ENCODE measurements around the gene APC. TPM values are rescaled to one million over a fixed set of nuclear protein-coding genes. Genes with fewer than 3 reads are reported as not detected.

APC gene
- total and polyA plus RNA-seq, 2 of the 13 experiments (the other 11 are each of a cell fraction or from before 2014, with no cell fraction given) = 6.1 to 19.0 TPM

- TF ChIP-seq DR1 (CRISPR knock-in tag; IDR thresholded peaks at IDR 0.05) = no peak
- TF ChIP-seq ZNF354B (CRISPR knock-in tag; IDR thresholded peaks at IDR 0.05) = no peak
- TF ChIP-seq ZNF326 (CRISPR knock-in tag; IDR thresholded peaks at IDR 0.05; ENCODE audit: borderline replicate concordance) = no peak
- peak; percentile 51 for TF ChIP-seq STAG1 (CRISPR knock-in tag; IDR thresholded peaks at IDR 0.05)
- TF ChIP-seq SP4 (CRISPR knock-in tag; IDR thresholded peaks at IDR 0.05) = no peak
- peak; percentile 91 for TF ChIP-seq SIX1 (CRISPR knock-in tag; IDR thresholded peaks at IDR 0.05; ENCODE audit: borderline replicate concordance)
- TF ChIP-seq ZNF616 (CRISPR knock-in tag; IDR thresholded peaks at IDR 0.05; ENCODE audit: low read depth) = no peak
- TF ChIP-seq PHB2 (IDR thresholded peaks at IDR 0.05; ENCODE audit: partially characterized antibody) = no peak
- TF ChIP-seq SIX4 (CRISPR knock-in tag; IDR thresholded peaks at IDR 0.05) = peak; percentile 89
- TF ChIP-seq ZSCAN12 (CRISPR knock-in tag; IDR thresholded peaks at IDR 0.05) = no peak
- TF ChIP-seq ZFAT (CRISPR knock-in tag; conservative IDR thresholded peaks at IDR 0.05) = no peak
- TF ChIP-seq ELF1 (CRISPR knock-in tag; IDR thresholded peaks at IDR 0.05) = 0 out of 2 replicates have a peak, but pooled peaks have one; percentile 48
- TF ChIP-seq KLF6 (CRISPR knock-in tag; IDR thresholded peaks at IDR 0.05) = no peak
- no peak for TF ChIP-seq ZNF260 (CRISPR knock-in tag; IDR thresholded peaks at IDR 0.05; ENCODE audit: borderline replicate concordance, low read depth)
- TF ChIP-seq NBN (conservative IDR thresholded peaks at IDR 0.05) = no peak
- TF ChIP-seq ZNF672 (CRISPR knock-in tag; IDR thresholded peaks at IDR 0.05) = no peak
- TF ChIP-seq SNAI1 (CRISPR knock-in tag; IDR thresholded peaks at IDR 0.05; ENCODE audit: borderline replicate concordance) = no peak
- TF ChIP-seq ZSCAN22 (CRISPR knock-in tag; IDR thresholded peaks at IDR 0.05) = no peak
- no peak for TF ChIP-seq TAF15 (IDR thresholded peaks at IDR 0.05; ENCODE audit: low read depth, low read length, poor library complexity, severe bottlenecking)
- TF ChIP-seq, protein P1, sequence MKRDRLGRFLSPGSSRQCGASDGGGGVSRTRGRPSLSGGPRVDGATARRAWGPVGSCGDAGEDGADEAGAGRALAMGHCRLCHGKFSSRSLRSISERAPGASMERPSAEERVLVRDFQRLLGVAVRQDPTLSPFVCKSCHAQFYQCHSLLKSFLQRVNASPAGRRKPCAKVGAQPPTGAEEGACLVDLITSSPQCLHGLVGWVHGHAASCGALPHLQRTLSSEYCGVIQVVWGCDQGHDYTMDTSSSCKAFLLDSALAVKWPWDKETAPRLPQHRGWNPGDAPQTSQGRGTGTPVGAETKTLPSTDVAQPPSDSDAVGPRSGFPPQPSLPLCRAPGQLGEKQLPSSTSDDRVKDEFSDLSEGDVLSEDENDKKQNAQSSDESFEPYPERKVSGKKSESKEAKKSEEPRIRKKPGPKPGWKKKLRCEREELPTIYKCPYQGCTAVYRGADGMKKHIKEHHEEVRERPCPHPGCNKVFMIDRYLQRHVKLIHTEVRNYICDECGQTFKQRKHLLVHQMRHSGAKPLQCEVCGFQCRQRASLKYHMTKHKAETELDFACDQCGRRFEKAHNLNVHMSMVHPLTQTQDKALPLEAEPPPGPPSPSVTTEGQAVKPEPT (CRISPR knock-in tag; IDR thresholded peaks at IDR 0.05; ENCODE audit: low read depth) = no peak
- no peak for TF ChIP-seq ZMYM2 (CRISPR knock-in tag; IDR thresholded peaks at IDR 0.05)
- no peak for TF ChIP-seq JUN (CRISPR knock-in tag; IDR thresholded peaks at IDR 0.05)
- TF ChIP-seq, protein P2, sequence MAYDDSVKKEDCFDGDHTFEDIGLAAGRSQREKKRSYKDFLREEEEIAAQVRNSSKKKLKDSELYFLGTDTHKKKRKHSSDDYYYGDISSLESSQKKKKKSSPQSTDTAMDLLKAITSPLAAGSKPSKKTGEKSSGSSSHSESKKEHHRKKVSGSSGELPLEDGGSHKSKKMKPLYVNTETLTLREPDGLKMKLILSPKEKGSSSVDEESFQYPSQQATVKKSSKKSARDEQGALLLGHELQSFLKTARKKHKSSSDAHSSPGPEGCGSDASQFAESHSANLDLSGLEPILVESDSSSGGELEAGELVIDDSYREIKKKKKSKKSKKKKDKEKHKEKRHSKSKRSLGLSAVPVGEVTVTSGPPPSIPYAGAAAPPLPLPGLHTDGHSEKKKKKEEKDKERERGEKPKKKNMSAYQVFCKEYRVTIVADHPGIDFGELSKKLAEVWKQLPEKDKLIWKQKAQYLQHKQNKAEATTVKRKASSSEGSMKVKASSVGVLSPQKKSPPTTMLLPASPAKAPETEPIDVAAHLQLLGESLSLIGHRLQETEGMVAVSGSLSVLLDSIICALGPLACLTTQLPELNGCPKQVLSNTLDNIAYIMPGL (CRISPR knock-in tag; IDR thresholded peaks at IDR 0.05; ENCODE audit: borderline replicate concordance in 1 of 2, low read depth in 1 of 2) = 0 out of 4 replicates have a peak, but pooled peaks of 1 of the 2 experiments have one; percentile 45
- TF ChIP-seq ZNF773 (CRISPR knock-in tag; IDR thresholded peaks at IDR 0.05; ENCODE audit: borderline replicate concordance) = no peak
- peak; percentile 76; the same call in 1 of the 2 replicates for TF ChIP-seq ZNF121 (CRISPR knock-in tag; IDR thresholded peaks at IDR 0.05)
- no peak for TF ChIP-seq ATRX (CRISPR knock-in tag; IDR thresholded peaks at IDR 0.05; ENCODE audit: borderline replicate concordance)
- no peak for TF ChIP-seq ZNF224 (CRISPR knock-in tag; IDR thresholded peaks at IDR 0.05)
- no peak for TF ChIP-seq KLF16 (CRISPR knock-in tag; IDR thresholded peaks at IDR 0.05)
- TF ChIP-seq MIXL1 (CRISPR knock-in tag; IDR thresholded peaks at IDR 0.05) = 0 out of 2 replicates have a peak, but pooled peaks have one; percentile 27
- no peak for TF ChIP-seq ZNF546 (CRISPR knock-in tag; conservative IDR thresholded peaks at IDR 0.05)
Measured at GRCh38 chr5:112848116-112848811, 110.6 kb downstream of the APC start (continued).
